Esophagus muscularis mucosa (tissue), 4 donors: ENCODE data around the gene SPATA9.

ENCODE experiments used
- EP300 ChIP-seq: sonication (generic); formaldehyde crosslinking; IDR thresholded peaks from one replicate; pipeline ENCODE4 v1.6.1; 2017; ENCODE audit warnings: antibody characterized with exemption
- POLR2A ChIP-seq: fragments of 450-650 bp; IDR thresholded peaks from one replicate; pipeline ENCODE4 v1.6.1; 2017; ENCODE audit warnings: antibody characterized with exemption, moderate library complexity, mild to moderate bottlenecking, low read depth
- POLR2AphosphoS5 ChIP-seq, 2 donors: sonication (generic); formaldehyde crosslinking; IDR thresholded peaks; one replicate each; pipeline ENCODE4 v1.6.1; 2017; ENCODE audit warnings: antibody characterized with exemption in 2 of 2
- TF ChIP-seq, protein P1 (sequence below), 3 experiments: fragments of 200-600 bp in 2 of 3; fragments of 450-650 bp in 1 of 3; sonication (generic) in 2 of 3; IDR thresholded peaks; one replicate each; pipeline ENCODE4 v1.5.1; 2017 to 2019; ENCODE audit warnings: antibody characterized with exemption in 3 of 3, mild to moderate bottlenecking in 2 of 3, moderate library complexity in 1 of 3

- TF ChIP-seq, protein P1, sequence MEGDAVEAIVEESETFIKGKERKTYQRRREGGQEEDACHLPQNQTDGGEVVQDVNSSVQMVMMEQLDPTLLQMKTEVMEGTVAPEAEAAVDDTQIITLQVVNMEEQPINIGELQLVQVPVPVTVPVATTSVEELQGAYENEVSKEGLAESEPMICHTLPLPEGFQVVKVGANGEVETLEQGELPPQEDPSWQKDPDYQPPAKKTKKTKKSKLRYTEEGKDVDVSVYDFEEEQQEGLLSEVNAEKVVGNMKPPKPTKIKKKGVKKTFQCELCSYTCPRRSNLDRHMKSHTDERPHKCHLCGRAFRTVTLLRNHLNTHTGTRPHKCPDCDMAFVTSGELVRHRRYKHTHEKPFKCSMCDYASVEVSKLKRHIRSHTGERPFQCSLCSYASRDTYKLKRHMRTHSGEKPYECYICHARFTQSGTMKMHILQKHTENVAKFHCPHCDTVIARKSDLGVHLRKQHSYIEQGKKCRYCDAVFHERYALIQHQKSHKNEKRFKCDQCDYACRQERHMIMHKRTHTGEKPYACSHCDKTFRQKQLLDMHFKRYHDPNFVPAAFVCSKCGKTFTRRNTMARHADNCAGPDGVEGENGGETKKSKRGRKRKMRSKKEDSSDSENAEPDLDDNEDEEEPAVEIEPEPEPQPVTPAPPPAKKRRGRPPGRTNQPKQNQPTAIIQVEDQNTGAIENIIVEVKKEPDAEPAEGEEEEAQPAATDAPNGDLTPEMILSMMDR (IDR thresholded peaks at IDR 0.05), result no peak
- peak in 1 of 2 donors; percentile 25 for TF ChIP-seq POLR2AphosphoS5 (IDR thresholded peaks at IDR 0.05)
- TF ChIP-seq POLR2A, result no peak
- TF ChIP-seq EP300, result no peak
Measured at GRCh38 chr5:95631991-95632675, 50.7 kb downstream of the SPATA9 start.
